ENCODE data around the gene DTYMK.

The DTYMK gene

GRCh38 chr2:241652722-241653121 lies 33.9 kb downstream of the DTYMK start:
- no peak for TF ChIP-seq CTCF (conservative IDR thresholded peaks at IDR 0.05)
- TF ChIP-seq ZFX (IDR thresholded peaks at IDR 0.05): no peak
- no peak overlapping the region for H3K27ac ChIP-seq

DNA sequence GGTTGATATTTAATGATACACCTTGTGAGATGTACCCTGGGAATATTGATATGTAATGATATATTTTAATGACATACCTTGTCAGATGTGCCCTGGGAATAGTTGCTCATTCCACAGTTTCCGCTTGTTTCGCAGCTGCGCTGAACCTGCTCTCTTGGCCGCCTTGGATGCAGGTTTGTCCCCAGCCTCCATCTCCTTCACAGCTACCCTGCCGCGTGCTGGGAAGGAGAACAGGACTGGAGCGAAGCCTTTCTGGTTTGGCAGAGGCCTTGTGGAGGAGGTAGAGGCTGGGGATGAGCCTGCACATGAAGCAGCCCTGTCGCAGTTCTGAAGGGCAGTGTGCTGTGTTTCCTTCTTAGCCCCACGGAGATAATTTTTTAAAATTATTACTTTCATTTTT lies 34.5 kb downstream of the DTYMK start:
- TF ChIP-seq ZFX (IDR thresholded peaks at IDR 0.05) (no peak), CTCF (conservative IDR thresholded peaks at IDR 0.05) (no peak)
- no peak overlapping the region for H3K27ac ChIP-seq

- TF ChIP-seq CTCF (conservative IDR thresholded peaks at IDR 0.05) (no peak), ZFX (IDR thresholded peaks at IDR 0.05) (no peak)
Measured at GRCh38 chr2:241649927-241650326, 36.7 kb downstream of the DTYMK start.

DNA sequence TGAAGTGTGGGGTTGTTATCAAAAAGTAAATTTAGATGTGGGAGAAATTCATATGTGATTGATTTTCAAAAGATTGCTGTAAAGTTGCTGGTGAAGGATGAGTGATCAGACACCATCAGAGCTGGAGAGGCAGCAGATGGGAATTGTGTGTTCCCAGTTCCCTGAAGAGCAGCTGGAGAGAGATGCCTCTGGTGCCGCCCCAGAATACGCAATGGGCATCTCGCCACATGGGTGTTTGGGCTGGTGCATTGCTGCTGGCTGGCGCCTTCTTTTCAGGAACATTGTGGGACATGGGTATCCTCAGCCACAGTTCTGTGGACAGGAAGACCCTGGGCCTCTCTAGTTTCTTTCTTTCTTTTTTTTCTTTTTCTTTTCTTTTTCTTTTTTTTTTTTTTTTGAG lies 37.2 kb downstream of the DTYMK start:
- TF ChIP-seq ZFX (IDR thresholded peaks at IDR 0.05): no peak
- TF ChIP-seq CTCF (conservative IDR thresholded peaks at IDR 0.05): no peak
- H3K27ac ChIP-seq: no peak overlapping the region

More at GRCh38 chr2:241649927-241650326, 36.7 kb downstream of the DTYMK start:
- H3K27ac ChIP-seq: no peak overlapping the region

- TF ChIP-seq CTCF (conservative IDR thresholded peaks at IDR 0.05) (no peak), ZFX (IDR thresholded peaks at IDR 0.05) (no peak)
- no peak overlapping the region for H3K27ac ChIP-seq
Measured at GRCh38 chr2:241648453-241648852, 38.2 kb downstream of the DTYMK start.

GRCh38 chr2:241645915-241646645 lies 40.5 kb downstream of the DTYMK start:
- no peak overlapping the region for H3K27ac ChIP-seq
- TF ChIP-seq CTCF (conservative IDR thresholded peaks at IDR 0.05) (no peak), ZFX (IDR thresholded peaks at IDR 0.05) (no peak)

DNA sequence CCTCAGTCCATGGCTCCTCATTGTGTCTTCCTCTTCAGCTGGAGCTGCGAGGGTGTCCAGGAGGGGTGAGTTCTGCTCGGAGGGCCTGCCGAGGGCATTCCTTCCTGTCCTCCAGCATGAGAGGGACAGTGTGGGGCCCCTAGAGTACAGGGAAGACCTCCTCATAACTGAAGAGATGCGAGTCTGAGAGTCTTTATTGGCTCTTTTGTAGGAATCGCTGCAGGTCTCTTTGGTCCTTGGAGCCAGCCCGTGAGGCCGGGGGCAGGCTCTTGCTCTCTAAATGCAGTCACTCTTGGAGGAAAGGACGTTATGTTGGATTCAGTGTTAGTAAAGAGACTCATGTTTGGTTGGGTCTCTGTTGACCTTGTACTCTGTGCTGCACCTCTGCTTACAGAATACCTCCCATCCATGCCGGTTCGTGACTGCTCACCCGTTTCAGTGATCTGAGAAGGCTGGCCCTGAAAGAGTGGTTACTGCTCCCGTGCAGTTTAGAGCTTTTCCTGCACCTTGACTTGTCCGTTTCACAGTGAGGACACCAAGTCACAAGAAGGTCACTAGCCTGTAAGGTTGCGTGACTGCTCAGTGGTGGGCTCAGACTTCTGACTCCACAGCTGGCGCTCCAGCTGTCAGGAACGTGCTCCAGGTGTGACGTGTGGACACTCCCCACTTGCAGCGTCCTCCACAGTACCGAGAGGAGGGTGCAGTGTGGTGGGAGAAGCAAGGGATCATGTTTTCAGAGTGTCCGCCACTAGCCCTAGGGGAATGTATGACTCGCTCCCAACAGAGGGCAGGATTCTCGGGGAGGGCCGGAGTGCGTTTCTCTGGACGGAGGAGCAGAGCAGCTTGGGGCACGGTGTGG lies 41.3 kb downstream of the DTYMK start:
- no peak for TF ChIP-seq CTCF (conservative IDR thresholded peaks at IDR 0.05)
- TF ChIP-seq ZFX (IDR thresholded peaks at IDR 0.05): no peak
- no peak overlapping the region for H3K27ac ChIP-seq
